B cell (primary cell): ENCODE measurements around the gene SPATA32. TPM values are rescaled to one million over a fixed set of nuclear protein-coding genes. Genes with fewer than 3 reads are reported as not detected.

Source experiments
- ATAC-seq: fragments of 200-7000 bp; cut with Tn5 transposase; one replicate; pipeline ENCODE4 v1.10.0; 2021; ENCODE audit warnings: low read depth, mild to moderate bottlenecking, moderate number of reproducible peaks, moderate library complexity
- CTCF ChIA-PET: fragments of 350-600 bp; sonication (Branson Sonifier 250); formaldehyde crosslinking; loops from one replicate; lab custom pipeline; 2021; ENCODE audit warnings: antibody characterized with exemption, inconsistent platforms; lab: Charles Lee
- POLR2A ChIA-PET: fragments of 350-600 bp; sonication (Branson Sonifier 250); formaldehyde crosslinking; loops from one replicate; lab custom pipeline; 2021; ENCODE audit warnings: antibody characterized with exemption; lab: Charles Lee
- DNase-seq: peaks from one replicate; pipeline ENCODE4 v3.0.0; 2013
- H2AFZ ChIP-seq: 2 replicates; pipeline ENCODE4 v1.6.1; 2012; ENCODE audit warnings: mild to moderate bottlenecking, low read depth, low read length; ENCODE audit not compliant: insufficient read depth, poor library complexity, severe bottlenecking
- H3K27ac ChIP-seq, 2 donors: 1 replicate in 1 of 2; 2 replicates in 1 of 2; pipeline ENCODE4 v1.5.1; 2012 to 2013; ENCODE audit warnings: low read length in 2 of 2, mild to moderate bottlenecking in 2 of 2, moderate library complexity in 1 of 2
- H3K27me3 ChIP-seq, 4 experiments: fragments of 200-600 bp in 1 of 4; sonication (generic) in 1 of 4; replicated peaks in 1 of 4; 1 replicate in 2 of 4; 2 replicates in 2 of 4; pipeline versions ENCODE4 v1.6.1 to v1.7.0; 2013 to 2016; ENCODE audit warnings: low read length in 3 of 4, mild to moderate bottlenecking in 2 of 4, mixed read lengths in 1 of 4, moderate library complexity in 1 of 4; ENCODE audit not compliant: insufficient read depth in 4 of 4, control insufficient read depth in 3 of 4; ENCODE audit errors: control extremely low read depth in 1 of 4
- H3K36me3 ChIP-seq, 2 experiments: replicated peaks in 1 of 2; 1 replicate in 1 of 2; 2 replicates in 1 of 2; pipeline versions ENCODE4 v1.6.1 to v1.7.1; 2013; ENCODE audit warnings: low read length in 1 of 2; ENCODE audit not compliant: insufficient read depth in 2 of 2, control insufficient read depth in 1 of 2; ENCODE audit errors: control extremely low read depth in 1 of 2, extremely low read depth in 1 of 2
- H3K4me1 ChIP-seq, 2 donors: fragments of 200-600 bp in 1 of 2; sonication (generic) in 1 of 2; 1 replicate in 1 of 2; 2 replicates in 1 of 2; pipeline versions ENCODE4 v1.5.1 to v1.6.1; 2013 to 2017; ENCODE audit warnings: low read length in 2 of 2; ENCODE audit not compliant: control insufficient read depth in 2 of 2, insufficient read depth in 2 of 2
- H3K4me2 ChIP-seq: replicated peaks from 2 replicates; pipeline ENCODE3; 2012; ENCODE audit warnings: mild to moderate bottlenecking, low read depth, low read length; ENCODE audit not compliant: poor library complexity, severe bottlenecking
- H3K4me3 ChIP-seq, 5 experiments: fragments of 200-600 bp in 1 of 5; sonication (generic) in 1 of 5; 1 replicate in 3 of 5; 2 replicates in 2 of 5; pipeline versions ENCODE4 v1.5.1 to v1.7.0; 2011 to 2016; ENCODE audit warnings: low read length in 4 of 5, mild to moderate bottlenecking in 4 of 5, low read depth in 2 of 5, control low read depth in 1 of 5, moderate library complexity in 1 of 5; ENCODE audit not compliant: insufficient read depth in 1 of 5; ENCODE audit errors: control extremely low read depth in 1 of 5, extremely low read depth in 1 of 5
- H3K79me2 ChIP-seq: fragments of 200-600 bp; sonication (generic); one replicate; pipeline ENCODE4 v1.6.0; 2016; ENCODE audit warnings: low read length; ENCODE audit not compliant: control insufficient read depth, insufficient read depth
- H3K9ac ChIP-seq: fragments of 200-600 bp; sonication (generic); 2 replicates; pipeline ENCODE4 v1.6.1; 2017; ENCODE audit warnings: mild to moderate bottlenecking, low read length, moderate library complexity
- H3K9me3 ChIP-seq, 3 donors: one replicate each; pipeline versions ENCODE4 v1.6.1 to v1.7.1; 2013; ENCODE audit warnings: low read length in 2 of 3; ENCODE audit not compliant: control insufficient read depth in 2 of 3, insufficient read depth in 1 of 3; ENCODE audit errors: control extremely low read depth in 1 of 3
- H4K20me1 ChIP-seq: 2 replicates; pipeline ENCODE4 v1.6.0; 2012; ENCODE audit warnings: mild to moderate bottlenecking, low read length; ENCODE audit not compliant: insufficient read depth, control insufficient read depth, poor library complexity, severe bottlenecking
- H3K27ac Mint-ChIP-seq: one replicate; pipeline ENCODE4 v1.8.0; 2021; ENCODE audit warnings: mixed read lengths
- H3K27me3 Mint-ChIP-seq: one replicate; pipeline ENCODE4 v1.8.0; 2021; ENCODE audit warnings: mixed read lengths
- H3K4me1 Mint-ChIP-seq: one replicate; pipeline ENCODE4 v1.8.0; 2021; ENCODE audit warnings: mixed read lengths
- H3K4me3 Mint-ChIP-seq: one replicate; pipeline ENCODE4 v1.8.0; 2021; ENCODE audit warnings: mixed read lengths
- H3K9me3 Mint-ChIP-seq: one replicate; pipeline ENCODE4 v1.8.0; 2022; ENCODE audit warnings: mixed read lengths; ENCODE audit not compliant: insufficient read depth
- CTCF ChIP-seq: fragments of 200-600 bp; IDR thresholded peaks from one replicate; pipeline ENCODE4 v1.8.0; 2022; ENCODE audit warnings: antibody characterized with exemption, mild to moderate bottlenecking
- EZH2 ChIP-seq: IDR thresholded peaks from 2 replicates; pipeline ENCODE4 v1.6.1; 2012; ENCODE audit warnings: borderline replicate concordance, low read depth, mild to moderate bottlenecking, moderate library complexity, low read length; ENCODE audit not compliant: insufficient read depth, poor library complexity, severe bottlenecking
- WGBS: methylation state at CpG from one replicate; pipeline ENCODE4 v1.1.5; 2013; ENCODE audit warnings: missing lambda C conversion rate; ENCODE audit not compliant: insufficient coverage; 5-methylcytosine and 5-hydroxymethylcytosine counted together
- intact Hi-C: fragments of 100-400 bp; cut with micrococcal nuclease; formaldehyde crosslinking; loops from one replicate; pipeline ENCODE4 v1.10.0; 2022
- polyA plus RNA-seq: library from polyadenylated mRNA; depleted of rRNA; stranded (reverse); fragments of >200 nt; gene quantifications from 2 replicates; pipeline ENCODE4 v1.2.3, GENCODE V29; 2012
- total RNA-seq, 2 donors: library from RNA; stranded (reverse); fragments of 120-200 nt in 1 of 2; gene quantifications; 1 replicate in 1 of 2; 2 replicates in 1 of 2; pipeline versions ENCODE4 v1.2.3 to v1.2.4, GENCODE V29; 2013 to 2022

The SPATA32 gene
- total and polyA plus RNA-seq, 2 donors (not counting 1 experiment from before 2014, with no cell fraction given), result 0.12 to 0.52 TPM

DNA sequence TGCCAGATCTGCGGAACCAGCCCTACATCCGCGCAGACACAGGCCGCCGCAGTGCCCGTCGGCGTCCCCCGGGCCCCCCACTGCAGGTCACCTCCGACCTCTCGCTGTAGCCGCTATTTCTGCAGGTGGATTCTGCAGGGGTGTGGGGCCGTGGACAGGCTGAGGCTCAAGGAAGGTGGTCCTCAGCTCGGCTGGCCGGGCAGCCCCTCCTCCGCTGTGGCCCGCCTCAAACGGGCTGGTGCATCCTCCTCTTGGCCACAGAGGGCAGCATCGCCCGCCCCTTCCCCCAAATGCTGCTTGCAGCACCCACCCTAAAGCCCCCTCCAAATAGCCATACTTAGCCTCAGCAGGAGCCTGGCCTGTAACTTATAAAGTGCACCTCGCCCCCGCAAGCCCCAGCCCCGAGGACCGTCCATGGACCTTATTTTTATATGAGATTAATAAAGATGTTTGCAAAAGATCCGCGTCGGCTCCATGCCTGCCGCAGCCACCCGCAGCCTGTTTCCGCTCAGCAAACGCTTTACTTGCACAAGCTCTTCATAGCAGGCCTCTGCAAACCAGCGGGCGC, 14.9 kb downstream of the SPATA32 start:
- DNase-seq (no peak), ATAC-seq (no peak)
- Mint-ChIP-seq H3K27me3 (no peaks in the 10 kb centered on the region), H3K27ac (peak overlapping the region; percentile 96), H3K4me3 (peak overlapping the region; percentile 92), H3K4me1 (peaks cover 35% of the 10 kb centered on the region), H3K9me3 (no peaks in the 10 kb centered on the region)
- peaks cover 0 to 69% of the 10 kb centered on the region in 2 experiments for H3K36me3 ChIP-seq
- H3K4me3 ChIP-seq, result peak overlapping the region in 4 of 5 experiments; percentile 73 to 81 (median 80)
- POLR2A ChIA-PET, result interaction anchor here (0.7 to 4.6 kb wide), 7 partner anchors 12 to 134 kb away, joined by 3 to 39 read pairs (median 16); partner anchors contain the start of genes FMNL1 and SPATA32
- H3K9ac ChIP-seq, result peak overlapping the region; percentile 89
- H3K4me2 ChIP-seq, result peak overlapping the region; percentile 86
- peaks cover 54% of the 10 kb centered on the region for H4K20me1 ChIP-seq
- peaks cover 20% of the 10 kb centered on the region for H3K79me2 ChIP-seq
- CTCF ChIA-PET, result interaction anchor here (1.1 to 24.6 kb wide), 9 partner anchors 11 to 139 kb away, joined by 3 to 737 read pairs (median 11); partner anchors contain the start of genes ACBD4 and FMNL1
- H2AFZ ChIP-seq, result no peak overlapping the region
- intact Hi-C loops, result loop anchor here (1.0 to 2.0 kb wide), 6 partner anchors 15 to 99 kb away; partner anchors contain the start of genes HEXIM1, MAP3K14 and SPATA32
- peaks cover 20 to 22% of the 10 kb centered on the region in 2 donors for H3K4me1 ChIP-seq
- H3K27ac ChIP-seq, result peak overlapping the region; percentile 82 to 92
- TF ChIP-seq CTCF (peak; percentile 30), EZH2 (no peak)
- 51% methylated on average over 31 of the region's 33 CpGs for WGBS
- no peaks in the 10 kb centered on the region for H3K9me3 ChIP-seq
- no peaks in the 10 kb centered on the region for H3K27me3 ChIP-seq

DNA sequence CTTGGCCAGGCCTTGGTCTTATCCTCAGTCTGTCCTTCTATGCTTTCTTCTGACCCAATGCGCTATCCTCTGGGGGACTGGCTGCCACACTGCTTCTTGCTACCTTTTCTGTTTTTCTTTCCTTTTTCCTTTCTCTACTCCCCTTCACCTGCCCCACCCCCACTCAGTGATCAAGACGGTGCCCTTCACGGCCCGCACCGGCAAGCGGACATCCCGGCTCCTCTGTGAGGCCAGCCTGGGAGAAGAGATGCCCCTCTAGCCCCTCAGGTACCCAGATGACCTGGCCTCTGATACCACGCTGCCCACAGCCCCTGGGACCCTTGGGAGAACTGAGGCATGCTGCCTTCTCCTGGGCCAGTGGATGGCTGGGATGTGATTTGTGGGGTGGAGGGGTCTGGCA, 15.6 kb downstream of the SPATA32 start:
- ChIA-PET CTCF (interaction anchor here (0.7 to 24.6 kb wide), 9 partner anchors 11 to 139 kb away, joined by 3 to 737 read pairs (median 4); partner anchors contain the start of genes ACBD4 and FMNL1), POLR2A (interaction anchor here (3.1 to 4.6 kb wide), 3 partner anchors 17 to 25 kb away, joined by 22 to 39 read pairs (median 31); partner anchors contain the start of gene FMNL1)
- H3K36me3 ChIP-seq, result peaks cover 0 to 72% of the 10 kb centered on the region in 2 experiments
- H3K27ac Mint-ChIP-seq, result peak overlapping the region; percentile 83
- H3K9me3 ChIP-seq, result no peaks in the 10 kb centered on the region
- no peaks in the 10 kb centered on the region for H3K9me3 Mint-ChIP-seq
- 90% methylated on average over 8 of the region's 8 CpGs for WGBS
- peak overlapping the region; percentile 82 to 92 for H3K27ac ChIP-seq
- peaks cover 20 to 22% of the 10 kb centered on the region in 2 donors for H3K4me1 ChIP-seq
- no peak overlapping the region for H2AFZ ChIP-seq
- no peaks in the 10 kb centered on the region for H3K27me3 Mint-ChIP-seq
- peak overlapping the region; percentile 69 for H3K4me3 Mint-ChIP-seq
- H3K79me2 ChIP-seq, result peaks cover 20% of the 10 kb centered on the region
- ATAC-seq (no peak), DNase-seq (peak; percentile 40)
- H3K27me3 ChIP-seq, result no peaks in the 10 kb centered on the region
- peaks cover 35% of the 10 kb centered on the region for H3K4me1 Mint-ChIP-seq
- intact Hi-C loops, result loop anchor here (2.0 kb wide), 1 partner anchor 74 kb away; no protein-coding TSS in a partner anchor
- no peak for TF ChIP-seq CTCF
- TF ChIP-seq EZH2, result no peak
- H3K4me2 ChIP-seq, result peak overlapping the region; percentile 86
- H3K9ac ChIP-seq, result no peak overlapping the region
- H3K4me3 ChIP-seq, result no peak overlapping the region
- peaks cover 57% of the 10 kb centered on the region for H4K20me1 ChIP-seq
